Measurements from ENCODE around the gene LUC7L2. TPM values are rescaled to one million over a fixed set of nuclear protein-coding genes. Genes with fewer than 3 reads are reported as not detected.

The LUC7L2 gene
- total and polyA plus RNA-seq, 10 of the 15 experiments (the other 5 are each of a cell fraction or from before 2014, with no cell fraction given): 31.7 to 98.7 (median 68.6) TPM

GRCh38 chr7:139360210-139360947, 685 bp downstream of the LUC7L2 start:
- peaks cover 2 to 6% of the 10 kb centered on the region in 2 experiments; a peak in 3 of 4 replicates for H3K36me3 ChIP-seq (ENCODE audit: control insufficient read depth in 2 of 2, insufficient read depth in 2 of 2, low read length in 1 of 2)
- RAD21 ChIA-PET (ENCODE audit: unreplicated experiment): interaction anchor here (0.5 to 1.6 kb wide), 3 partner anchors 13 to 1372 kb away, joined by 3 to 4 read pairs (median 4); no protein-coding TSS in a partner anchor
- SMC1A ChIA-PET (ENCODE audit: uncharacterized antibody, unreplicated experiment): interaction anchor here (1.8 to 2.1 kb wide), 2 partner anchors 10 to 21 kb away, joined by 7 to 9 read pairs; no protein-coding TSS in a partner anchor
- CTCF ChIA-PET: interaction anchor here (1.4 kb wide), 1 partner anchor 14 kb away, joined by 5 read pairs; no protein-coding TSS in a partner anchor
- in situ Hi-C loops (cut with MboI): loop anchor here (25.0 kb wide), 1 partner anchor 1552 kb away; the partner anchor contains the start of gene BRAF
- no peaks in the 10 kb centered on the region for H3K9me3 ChIP-seq (replicated peaks; ENCODE audit: control insufficient read depth, insufficient read depth, low read length)
- peak; percentile 73 for DNase-seq (ENCODE audit: low read depth, low spot score)
- peak overlapping the region; percentile 100 for H3K9ac ChIP-seq (ENCODE audit: control insufficient read depth, insufficient read depth, low read length)
- POLR2A ChIA-PET: interaction anchor here (0.6 to 1.7 kb wide), 7 partner anchors 9 to 46 kb away, joined by 3 to 6 read pairs (median 4); no protein-coding TSS in a partner anchor
- H3K27me3 ChIP-seq (replicated peaks in 1 of 2; ENCODE audit: control insufficient read depth in 2 of 2, insufficient read depth in 2 of 2, low read length in 1 of 2): no peaks in the 10 kb centered on the region
- no TSS peak for BruUV-seq (replicated peaks)
- H3K4me2 ChIP-seq (ENCODE audit: control insufficient read depth, insufficient read depth): peak overlapping the region; percentile 73
- H4K20me1 ChIP-seq (ENCODE audit: control insufficient read depth, insufficient read depth): peaks cover 5% of the 10 kb centered on the region; the same call in 1 of the 2 replicates
- H3K79me2 ChIP-seq (ENCODE audit: control insufficient read depth, insufficient read depth, low read length): peaks cover 71% of the 10 kb centered on the region
- ATAC-seq: peak; percentile 88
- H2AFZ ChIP-seq (ENCODE audit: control insufficient read depth, low read depth, low read length): peak overlapping the region; percentile 75
- peaks cover 3% of the 10 kb centered on the region for H3K4me1 ChIP-seq (ENCODE audit: control insufficient read depth, insufficient read depth, low read length)
- H3K4me3 ChIP-seq: peak overlapping the region; percentile 95
- peak; percentile 91 for FAIRE-seq
- intact Hi-C loops (cut with micrococcal nuclease; ENCODE audit: unreplicated experiment): loop anchor here (5.0 kb wide), 1 partner anchor 253 kb away; the partner anchor contains the start of gene ZC3HAV1
- 1% methylated on average over 30 of the region's 47 CpGs for WGBS (ENCODE audit: insufficient coverage, insufficient replicate concordance, low lambda C conversion rate, missing lambda C conversion rate)
- H3K27ac ChIP-seq (ENCODE audit: control insufficient read depth, insufficient read depth): peak overlapping the region; percentile 98
- TF ChIP-seq IRF3 (IDR thresholded peaks at IDR 0.05): peak; percentile 76
- no peak for TF ChIP-seq ZNF687 (IDR thresholded peaks at IDR 0.05)
- TF ChIP-seq GATAD2B (conservative IDR thresholded peaks at IDR 0.05; ENCODE audit: low read depth): no peak
- 0 out of 2 replicates have a peak, but pooled peaks have one; percentile 10 for TF ChIP-seq RFX5 (IDR thresholded peaks at IDR 0.05; ENCODE audit: low read depth, low read length)
- no peak for TF ChIP-seq YBX1 (IDR thresholded peaks at IDR 0.05)
- TF ChIP-seq NR2C2 (IDR thresholded peaks at IDR 0.05; ENCODE audit: borderline replicate concordance, control insufficient read depth, insufficient read length, low read depth): no peak
- no peak for TF ChIP-seq RUNX3 (IDR thresholded peaks at IDR 0.05; ENCODE audit: low read length)
- TF ChIP-seq MYB (IDR thresholded peaks at IDR 0.05; ENCODE audit: borderline replicate concordance, low read depth, low read length): no peak
- no peak for TF ChIP-seq ATF3 (IDR thresholded peaks at IDR 0.05; ENCODE audit: borderline replicate concordance, extremely low read depth, low read depth, low read length)
- no peak for TF ChIP-seq NRF1 (conservative IDR thresholded peaks at IDR 0.05; ENCODE audit: low read depth, low read length)
- peak; percentile 52; the same call in 1 of the 2 replicates for TF ChIP-seq E2F4 (IDR thresholded peaks at IDR 0.05; ENCODE audit: low read depth, low read length)
- TF ChIP-seq TCF12 (IDR thresholded peaks at IDR 0.05; ENCODE audit: low read depth, low read length): peak; percentile 1; the same call in 1 of the 2 replicates
- TF ChIP-seq GABPA (IDR thresholded peaks at IDR 0.05; ENCODE audit: low read depth): no peak
- TF ChIP-seq RAD21 (IDR thresholded peaks at IDR 0.05; ENCODE audit: insufficient read depth, low read depth, low read length): no peak
- no peak for TF ChIP-seq BCL11A (IDR thresholded peaks at IDR 0.05; ENCODE audit: low read depth, low read length)
- TF ChIP-seq ATF7 (IDR thresholded peaks at IDR 0.05; ENCODE audit: low read depth): no peak
- peak; percentile 89 for TF ChIP-seq CHD2 (IDR thresholded peaks at IDR 0.05; ENCODE audit: borderline replicate concordance, low read depth, low read length)
